HepG2 (cell line): ENCODE results near the gene CHRD. TPM values are rescaled to one million over a fixed set of nuclear protein-coding genes. Genes with fewer than 3 reads are reported as not detected.

ENCODE experiments used
- AKNA ChIP-seq: sonication (generic); formaldehyde crosslinking; IDR thresholded peaks from 2 replicates; pipeline ENCODE4 v1.4.0; 2020; ENCODE audit warnings: missing genetic modification reagents, borderline replicate concordance
- BRCA1 ChIP-seq: sonication (generic); formaldehyde crosslinking; IDR thresholded peaks from 2 replicates; pipeline ENCODE4 v1.4.0; 2020; ENCODE audit warnings: missing genetic modification reagents
- BRF2 ChIP-seq: sonication (generic); formaldehyde crosslinking; IDR thresholded peaks from 2 replicates; pipeline ENCODE4 v1.8.1; 2022; ENCODE audit warnings: mild to moderate bottlenecking, missing genetic modification reagents
- DDIT3 ChIP-seq: sonication (generic); formaldehyde crosslinking; IDR thresholded peaks from 2 replicates; pipeline ENCODE4 v1.4.0; 2020; ENCODE audit warnings: mild to moderate bottlenecking, missing genetic modification reagents
- MAFG ChIP-seq: sonication (generic); formaldehyde crosslinking; IDR thresholded peaks from 2 replicates; pipeline ENCODE4 v1.5.1; 2020; ENCODE audit warnings: mild to moderate bottlenecking, missing genetic modification reagents
- NFYB ChIP-seq: sonication (generic); formaldehyde crosslinking; IDR thresholded peaks from 2 replicates; pipeline ENCODE4 v1.4.0; 2020; ENCODE audit warnings: missing genetic modification reagents
- NR3C1 ChIP-seq: sonication (generic); formaldehyde crosslinking; IDR thresholded peaks from 2 replicates; pipeline ENCODE4 v1.4.0; 2020; ENCODE audit warnings: missing genetic modification reagents
- PITX1 ChIP-seq: sonication (generic); formaldehyde crosslinking; IDR thresholded peaks from 2 replicates; pipeline ENCODE4 v1.5.1; 2020; ENCODE audit warnings: mild to moderate bottlenecking, missing genetic modification reagents
- RELA ChIP-seq: sonication (generic); formaldehyde crosslinking; IDR thresholded peaks from 2 replicates; pipeline ENCODE4 v1.4.0; 2020; ENCODE audit warnings: missing genetic modification reagents
- RXRA ChIP-seq: sonication (generic); formaldehyde crosslinking; IDR thresholded peaks from 2 replicates; pipeline ENCODE4 v1.5.1; 2020; ENCODE audit warnings: missing genetic modification reagents
- TFDP1 ChIP-seq: IDR thresholded peaks from 2 replicates; pipeline ENCODE4 v1.6.1; 2016; ENCODE audit warnings: missing compliant biosample characterization, missing genetic modification reagents, borderline replicate concordance
- TRAFD1 ChIP-seq: sonication (generic); formaldehyde crosslinking; IDR thresholded peaks from 2 replicates; pipeline ENCODE4 v1.5.1; 2020; ENCODE audit warnings: missing genetic modification reagents, mild to moderate bottlenecking, borderline replicate concordance
- WIZ ChIP-seq: sonication (generic); formaldehyde crosslinking; IDR thresholded peaks from 2 replicates; pipeline ENCODE4 v1.5.1; 2020; ENCODE audit warnings: mild to moderate bottlenecking, missing genetic modification reagents
- ZFP37 ChIP-seq: sonication (generic); formaldehyde crosslinking; IDR thresholded peaks from 2 replicates; pipeline ENCODE4 v1.4.0; 2020; ENCODE audit warnings: missing genetic modification reagents, borderline replicate concordance
- ZKSCAN5 ChIP-seq: sonication (generic); formaldehyde crosslinking; IDR thresholded peaks from 2 replicates; pipeline ENCODE4 v1.5.1; 2020; ENCODE audit warnings: mild to moderate bottlenecking, missing genetic modification reagents
- ZMYM2 ChIP-seq: sonication (generic); formaldehyde crosslinking; IDR thresholded peaks from 2 replicates; pipeline ENCODE4 v1.8.0; 2022; ENCODE audit warnings: mild to moderate bottlenecking, missing genetic modification reagents
- ZNF607 ChIP-seq: sonication (generic); formaldehyde crosslinking; IDR thresholded peaks from 2 replicates; pipeline ENCODE4 v1.5.1; 2020; ENCODE audit warnings: missing genetic modification reagents, mild to moderate bottlenecking, borderline replicate concordance
- ZNF619 ChIP-seq: sonication (generic); formaldehyde crosslinking; IDR thresholded peaks from 2 replicates; pipeline ENCODE4 v1.4.0; 2020; ENCODE audit warnings: mild to moderate bottlenecking, missing genetic modification reagents
- ZNF747 ChIP-seq: sonication (generic); formaldehyde crosslinking; IDR thresholded peaks from 2 replicates; pipeline ENCODE4 v1.8.1; 2023; ENCODE audit warnings: missing genetic modification reagents, mild to moderate bottlenecking, borderline replicate concordance
- ZNF781 ChIP-seq: sonication (generic); formaldehyde crosslinking; IDR thresholded peaks from 2 replicates; pipeline ENCODE4 v1.5.1; 2020; ENCODE audit warnings: borderline replicate concordance, mild to moderate bottlenecking, missing genetic modification reagents; ENCODE audit errors: not compliant biosample characterization
- polyA plus RNA-seq, 8 experiments: library from polyadenylated mRNA; depleted of rRNA in 3 of 8; stranded (reverse) in 7 of 8; unstranded in 1 of 8; fragments of >200 nt; fragmentation: Illumina TruSeq in 4 of 8; extraction: Trizol in 4 of 8; gene quantifications; 2 replicates each; pipeline versions ENCODE4 v1.2.1 to v1.2.3, GENCODE V29; 2011 to 2016; ENCODE audit warnings: low read depth in 4 of 8, missing spikeins in 1 of 8, mixed read lengths in 1 of 8; ENCODE audit not compliant: insufficient read depth in 1 of 8
- total RNA-seq, 5 experiments: library from RNA; depleted of rRNA; stranded (reverse); fragments of >200 nt; fragmentation: Illumina TruSeq; extraction: Trizol; gene quantifications; 2 replicates each; pipeline ENCODE4 v1.2.3, GENCODE V29; 2016; ENCODE audit warnings: low read depth in 1 of 5

Gene CHRD
- total and polyA plus RNA-seq, 2 of the 13 experiments (the other 11 are each of a cell fraction or from before 2014, with no cell fraction given): 22.2 to 35.2 TPM

- no peak for TF ChIP-seq ZNF781
- TF ChIP-seq NFYB (CRISPR knock-in tag): peak; percentile 31; the same call in 1 of the 2 replicates
- TF ChIP-seq ZNF747 (CRISPR knock-in tag): 0 out of 2 replicates have a peak, but pooled peaks have one; percentile 63
- TF ChIP-seq TRAFD1 (CRISPR knock-in tag): no peak
- TF ChIP-seq ZKSCAN5 (CRISPR knock-in tag): no peak
- no peak; the same call in 1 of the 2 replicates for TF ChIP-seq ZFP37
- TF ChIP-seq WIZ (CRISPR knock-in tag): no peak
- no peak for TF ChIP-seq AKNA
- no peak for TF ChIP-seq BRF2
- TF ChIP-seq ZNF619 (CRISPR knock-in tag): no peak
- TF ChIP-seq ZMYM2 (CRISPR knock-in tag): no peak
- no peak for TF ChIP-seq DDIT3 (CRISPR knock-in tag)
- peak; percentile 75; the same call in 1 of the 2 replicates for TF ChIP-seq RELA (CRISPR knock-in tag)
- TF ChIP-seq ZNF607 (CRISPR knock-in tag): no peak; the same call in 1 of the 2 replicates
- no peak for TF ChIP-seq MAFG (CRISPR knock-in tag)
- TF ChIP-seq NR3C1 (CRISPR knock-in tag): no peak
- 0 out of 2 replicates have a peak, but pooled peaks have one; percentile 29 for TF ChIP-seq TFDP1 (CRISPR knock-in tag)
- 0 out of 2 replicates have a peak, but pooled peaks have one; percentile 9 for TF ChIP-seq PITX1
- no peak for TF ChIP-seq BRCA1 (CRISPR knock-in tag)
- no peak for TF ChIP-seq RXRA (CRISPR knock-in tag)
These were observed 44.0 kb upstream of the CHRD start (continued) for GRCh38 chr3:184335661-184336546.
